Hepatocyte (in vitro differentiated cells): Measurements from ENCODE around the gene SND1. TPM values are rescaled to one million over a fixed set of nuclear protein-coding genes. Genes with fewer than 3 reads are reported as not detected.

Experiments used
- DNase-seq: peaks from one replicate; pipeline ENCODE4 v3.0.0-alpha.2; 2016; ENCODE audit warnings: low spot score
- H2AFZ ChIP-seq: fragments of 200-600 bp; sonication (generic); 2 replicates; pipeline ENCODE4 v1.6.0; 2016; ENCODE audit warnings: antibody characterized with exemption, mild to moderate bottlenecking
- H3K27ac ChIP-seq: fragments of 200-600 bp; sonication (generic); 2 replicates; pipeline ENCODE4 v1.5.1; 2016; ENCODE audit warnings: mild to moderate bottlenecking
- H3K27me3 ChIP-seq: fragments of 200-600 bp; sonication (generic); 2 replicates; pipeline ENCODE4 v1.6.1; 2016
- H3K36me3 ChIP-seq: fragments of 200-600 bp; sonication (generic); replicated peaks from 2 replicates; pipeline ENCODE4 v1.5.1; 2016; ENCODE audit warnings: low read depth; ENCODE audit not compliant: insufficient read depth
- H3K4me1 ChIP-seq: fragments of 200-600 bp; sonication (generic); 2 replicates; pipeline ENCODE4 v1.5.1; 2016; ENCODE audit warnings: mild to moderate bottlenecking, moderate library complexity; ENCODE audit not compliant: insufficient read depth
- H3K4me2 ChIP-seq: fragments of 200-600 bp; sonication (generic); 2 replicates; pipeline ENCODE4 v1.6.0; 2016
- H3K4me3 ChIP-seq: fragments of 200-600 bp; sonication (generic); 2 replicates; pipeline ENCODE4 v1.5.1; 2016; ENCODE audit warnings: mild to moderate bottlenecking
- H3K79me2 ChIP-seq: fragments of 200-600 bp; sonication (generic); 2 replicates; pipeline ENCODE4 v1.6.0; 2017; ENCODE audit warnings: mild to moderate bottlenecking
- H3K9me2 ChIP-seq: fragments of 200-600 bp; sonication (generic); replicated peaks from 2 replicates; pipeline ENCODE4 v1.6.0; 2017; ENCODE audit warnings: mild to moderate bottlenecking; ENCODE audit not compliant: insufficient read depth
- H3K9me3 ChIP-seq: fragments of 200-600 bp; sonication (generic); 2 replicates; pipeline ENCODE4 v1.5.1; 2016; ENCODE audit warnings: low read depth, mild to moderate bottlenecking
- H4K20me1 ChIP-seq: fragments of 200-600 bp; sonication (generic); 2 replicates; pipeline ENCODE4 v1.6.0; 2016; ENCODE audit warnings: mild to moderate bottlenecking; ENCODE audit not compliant: insufficient read depth, poor library complexity, severe bottlenecking
- CTCF ChIP-seq: fragments of 200-600 bp; sonication (generic); IDR thresholded peaks from 2 replicates; pipeline ENCODE4 v1.5.1; 2016; ENCODE audit warnings: antibody characterized with exemption, mild to moderate bottlenecking; ENCODE audit not compliant: poor library complexity
- EZH2 ChIP-seq: fragments of 200-600 bp; sonication (generic); IDR thresholded peaks from 2 replicates; pipeline ENCODE4 v1.6.1; 2016; ENCODE audit warnings: antibody characterized with exemption, mild to moderate bottlenecking, borderline replicate concordance
- EZH2phosphoT487 ChIP-seq: fragments of 200-600 bp; sonication (generic); IDR thresholded peaks from one replicate; pipeline ENCODE4 v1.6.1; 2018; ENCODE audit warnings: antibody characterized with exemption, mild to moderate bottlenecking, low read depth, moderate library complexity; ENCODE audit not compliant: unreplicated experiment, severe bottlenecking
- WGBS: methylation state at CpG from one replicate; pipeline ENCODE4 v1.1.6; 2016; ENCODE audit warnings: low lambda C conversion rate; ENCODE audit errors: missing lambda C conversion rate; 5-methylcytosine and 5-hydroxymethylcytosine counted together
- polyA plus RNA-seq: library from polyadenylated mRNA; unstranded; fragments of >200 nt; fragmentation: Nextera tagmentation; extraction: Ambion mirVana; gene quantifications from 2 replicates; pipeline ENCODE4 v1.2.1, GENCODE V29; 2016
- total RNA-seq: library from RNA; depleted of rRNA; stranded (reverse); fragments of >200 nt; gene quantifications from 2 replicates; pipeline ENCODE4 v1.2.3, GENCODE V29; 2014

Gene SND1
- total and polyA plus RNA-seq, 2 experiments from 2014 or later: 141 to 200 TPM

- peaks cover 12% of the 10 kb centered on the region for H4K20me1 ChIP-seq
- H3K9me3 ChIP-seq: no peaks in the 10 kb centered on the region
- TF ChIP-seq EZH2 (no peak), EZH2phosphoT487 (no peak), CTCF (no peak)
- H3K4me3 ChIP-seq: no peak overlapping the region
- 93% methylated on average over 6 of the region's 6 CpGs for WGBS
- no peak overlapping the region for H3K27ac ChIP-seq
- H3K4me2 ChIP-seq: no peak overlapping the region
- no peaks in the 10 kb centered on the region for H3K27me3 ChIP-seq
- H3K9me2 ChIP-seq: no peaks in the 10 kb centered on the region
- no peak overlapping the region for H2AFZ ChIP-seq
- H3K4me1 ChIP-seq: peaks cover 3% of the 10 kb centered on the region
- DNase-seq: no peak
- H3K79me2 ChIP-seq: peaks cover 16% of the 10 kb centered on the region
- H3K36me3 ChIP-seq: no peaks in the 10 kb centered on the region
Measured at GRCh38 chr7:127950233-127950935, 298.4 kb downstream of the SND1 start.

- peaks cover 18% of the 10 kb centered on the region for H3K79me2 ChIP-seq
- no peaks in the 10 kb centered on the region for H3K36me3 ChIP-seq
- H4K20me1 ChIP-seq: peaks cover 16% of the 10 kb centered on the region
- no peak overlapping the region for H2AFZ ChIP-seq
- H3K9me3 ChIP-seq: no peaks in the 10 kb centered on the region
- no peak overlapping the region for H3K27ac ChIP-seq
- H3K4me1 ChIP-seq: no peaks in the 10 kb centered on the region
- H3K4me2 ChIP-seq: no peak overlapping the region
- no peaks in the 10 kb centered on the region for H3K9me2 ChIP-seq
- TF ChIP-seq EZH2 (no peak), CTCF (no peak), EZH2phosphoT487 (no peak)
- no peak for DNase-seq
- H3K4me3 ChIP-seq: no peak overlapping the region
- 66% methylated on average over 5 of the region's 5 CpGs for WGBS
- H3K27me3 ChIP-seq: no peaks in the 10 kb centered on the region
Measured at GRCh38 chr7:127953423-127954356, 301.7 kb downstream of the SND1 start.

- Histone ChIP-seq H3K36me3 (no peaks in the 10 kb centered on the region), H2AFZ (no peak overlapping the region), H3K79me2 (peaks cover 18% of the 10 kb centered on the region), H3K9me3 (no peaks in the 10 kb centered on the region), H3K9me2 (no peaks in the 10 kb centered on the region), H3K4me1 (no peaks in the 10 kb centered on the region), H3K4me2 (no peak overlapping the region), H3K4me3 (no peak overlapping the region), H3K27me3 (no peaks in the 10 kb centered on the region), H3K27ac (no peak overlapping the region), H4K20me1 (peaks cover 16% of the 10 kb centered on the region)
- 71% methylated on average over 2 of the region's 2 CpGs for WGBS
- no peak for TF ChIP-seq EZH2phosphoT487
- no peak for TF ChIP-seq CTCF
- TF ChIP-seq EZH2: no peak
- DNase-seq: no peak
Measured at GRCh38 chr7:127954357-127954748, 302.4 kb downstream of the SND1 start.
